AG04450 (cell line): Measurements from ENCODE around the gene SHROOM1. TPM values are rescaled to one million over a fixed set of nuclear protein-coding genes. Genes with fewer than 3 reads are reported as not detected.

Source experiments
- CTCF ChIA-PET: fragments of 300-600, 350-600 bp; formaldehyde crosslinking; extraction: SDS; loops from one replicate; lab custom pipeline; 2022; ENCODE audit warnings: antibody characterized with exemption, inconsistent platforms; lab: Charles Lee
- POLR2A ChIA-PET: fragments of 350-600 bp; formaldehyde crosslinking; extraction: SDS; loops from one replicate; lab custom pipeline; 2021; ENCODE audit warnings: antibody characterized with exemption, inconsistent platforms; lab: Yijun Ruan, JAX
- DNase-seq: peaks from one replicate; pipeline ENCODE4 v3.0.0-alpha.2; 2011; ENCODE audit warnings: low read depth, low spot score
- H3K27ac ChIP-seq: one replicate; pipeline ENCODE4 v1.5.1; 2012; ENCODE audit warnings: low read depth, low read length, control low read depth
- H3K27me3 ChIP-seq: one replicate; pipeline ENCODE4 v1.6.0; 2012; ENCODE audit warnings: low read length; ENCODE audit not compliant: control insufficient read depth, insufficient read depth
- H3K4me3 ChIP-seq: 2 replicates; pipeline ENCODE4 v1.5.1; 2011; ENCODE audit warnings: mild to moderate bottlenecking, low read depth, low read length, control low read depth
- H3K9me3 ChIP-seq: 2 replicates; pipeline ENCODE4 v1.5.1; 2012; ENCODE audit warnings: low read length; ENCODE audit not compliant: control insufficient read depth, insufficient read depth
- polyA plus RNA-seq: library from polyadenylated mRNA; depleted of rRNA; stranded (reverse); fragments of >200 nt; gene quantifications from 2 replicates; pipeline ENCODE4 v1.2.3, GENCODE V29; 2011
- TF ChIP-seq, protein P1 (sequence below): IDR thresholded peaks from 2 replicates; pipeline ENCODE4 v1.5.1; 2011; ENCODE audit warnings: low read depth, low read length, control low read depth, inconsistent platforms

Gene SHROOM1
- polyA plus RNA-seq, 1 experiment: 4.5 TPM

GRCh38 chr5:132823481-132824050 lies 6.9 kb downstream of the SHROOM1 start:
- CTCF ChIA-PET: interaction anchor here (0.8 to 8.2 kb wide), 3 partner anchors 59 to 277 kb away, joined by 5 to 147 read pairs (median 5); no protein-coding TSS in a partner anchor
- POLR2A ChIA-PET: no interaction called here
- Histone ChIP-seq H3K4me3 (no peak overlapping the region), H3K9me3 (no peaks in the 10 kb centered on the region), H3K27ac (no peak overlapping the region), H3K27me3 (no peaks in the 10 kb centered on the region)
- no peak for DNase-seq
- TF ChIP-seq, protein P1, sequence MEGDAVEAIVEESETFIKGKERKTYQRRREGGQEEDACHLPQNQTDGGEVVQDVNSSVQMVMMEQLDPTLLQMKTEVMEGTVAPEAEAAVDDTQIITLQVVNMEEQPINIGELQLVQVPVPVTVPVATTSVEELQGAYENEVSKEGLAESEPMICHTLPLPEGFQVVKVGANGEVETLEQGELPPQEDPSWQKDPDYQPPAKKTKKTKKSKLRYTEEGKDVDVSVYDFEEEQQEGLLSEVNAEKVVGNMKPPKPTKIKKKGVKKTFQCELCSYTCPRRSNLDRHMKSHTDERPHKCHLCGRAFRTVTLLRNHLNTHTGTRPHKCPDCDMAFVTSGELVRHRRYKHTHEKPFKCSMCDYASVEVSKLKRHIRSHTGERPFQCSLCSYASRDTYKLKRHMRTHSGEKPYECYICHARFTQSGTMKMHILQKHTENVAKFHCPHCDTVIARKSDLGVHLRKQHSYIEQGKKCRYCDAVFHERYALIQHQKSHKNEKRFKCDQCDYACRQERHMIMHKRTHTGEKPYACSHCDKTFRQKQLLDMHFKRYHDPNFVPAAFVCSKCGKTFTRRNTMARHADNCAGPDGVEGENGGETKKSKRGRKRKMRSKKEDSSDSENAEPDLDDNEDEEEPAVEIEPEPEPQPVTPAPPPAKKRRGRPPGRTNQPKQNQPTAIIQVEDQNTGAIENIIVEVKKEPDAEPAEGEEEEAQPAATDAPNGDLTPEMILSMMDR: no peak

GRCh38 chr5:132822650-132823480 lies 7.6 kb downstream of the SHROOM1 start:
- TF ChIP-seq, protein P1: no peak
- POLR2A ChIA-PET: no interaction called here
- CTCF ChIA-PET: interaction anchor here (0.6 to 8.2 kb wide), 5 partner anchors 28 to 276 kb away, joined by 3 to 147 read pairs (median 5); no protein-coding TSS in a partner anchor
- no peak overlapping the region for H3K27ac ChIP-seq
- no peaks in the 10 kb centered on the region for H3K9me3 ChIP-seq
- no peak overlapping the region for H3K4me3 ChIP-seq
- no peak for DNase-seq
- H3K27me3 ChIP-seq: no peaks in the 10 kb centered on the region

- no peaks in the 10 kb centered on the region for H3K9me3 ChIP-seq
- no peaks in the 10 kb centered on the region for H3K27me3 ChIP-seq
- ChIA-PET CTCF (interaction anchor here (0.6 to 8.2 kb wide), 8 partner anchors 14 to 434 kb away, joined by 3 to 147 read pairs (median 16); no protein-coding TSS in a partner anchor), POLR2A (interaction anchor here (0.7 kb wide), 1 partner anchor 1247 kb away, joined by 6 read pairs; no protein-coding TSS in a partner anchor)
- TF ChIP-seq, protein P1: no peak
- DNase-seq: peak; percentile 53
- no peak overlapping the region for H3K4me3 ChIP-seq
- H3K27ac ChIP-seq: no peak overlapping the region
Observed at GRCh38 chr5:132821791-132822190, 8.7 kb downstream of the SHROOM1 start.

DNA sequence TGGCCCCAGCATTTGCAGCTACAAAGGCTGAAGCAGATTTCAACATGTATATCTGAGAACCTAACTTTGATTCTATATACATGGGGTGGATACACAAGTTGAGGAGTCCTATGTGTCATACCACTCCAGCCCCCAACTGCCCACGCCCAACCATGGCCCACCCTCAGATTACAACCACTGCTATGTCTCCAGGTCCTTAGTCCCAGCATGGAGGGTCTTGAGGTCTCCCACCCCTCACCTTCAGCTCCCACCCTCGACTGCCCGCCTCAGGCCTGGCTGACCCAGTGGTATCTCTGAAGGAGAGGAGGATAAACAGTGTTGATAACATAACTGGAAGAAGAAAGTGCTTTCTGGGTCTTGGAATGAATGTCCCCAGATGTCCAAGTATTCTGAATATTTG lies 9.1 kb downstream of the SHROOM1 start:
- H3K9me3 ChIP-seq: no peaks in the 10 kb centered on the region
- TF ChIP-seq, protein P1: no peak
- no peaks in the 10 kb centered on the region for H3K27me3 ChIP-seq
- ChIA-PET CTCF (interaction anchor here (0.6 to 8.2 kb wide), 23 partner anchors 9 to 434 kb away, joined by 3 to 147 read pairs (median 6); partner anchors contain the start of genes IRF1 and SHROOM1), POLR2A (interaction anchor here (1.8 kb wide), 1 partner anchor 45 kb away, joined by 4 read pairs; the partner anchor contains the start of genes GDF9 and UQCRQ)
- H3K27ac ChIP-seq: no peak overlapping the region
- no peak overlapping the region for H3K4me3 ChIP-seq
- DNase-seq: no peak
